ENCODE data around the gene RNF166. TPM values are rescaled to one million over a fixed set of nuclear protein-coding genes. Genes with fewer than 3 reads are reported as not detected.
A peak's percentile ranks its signal among the peaks of the same experiment; 100 is the strongest.

The RNF166 gene
- total and polyA plus RNA-seq, 8 donors: 9.7 to 40.9 (median 11.8) TPM

DNA sequence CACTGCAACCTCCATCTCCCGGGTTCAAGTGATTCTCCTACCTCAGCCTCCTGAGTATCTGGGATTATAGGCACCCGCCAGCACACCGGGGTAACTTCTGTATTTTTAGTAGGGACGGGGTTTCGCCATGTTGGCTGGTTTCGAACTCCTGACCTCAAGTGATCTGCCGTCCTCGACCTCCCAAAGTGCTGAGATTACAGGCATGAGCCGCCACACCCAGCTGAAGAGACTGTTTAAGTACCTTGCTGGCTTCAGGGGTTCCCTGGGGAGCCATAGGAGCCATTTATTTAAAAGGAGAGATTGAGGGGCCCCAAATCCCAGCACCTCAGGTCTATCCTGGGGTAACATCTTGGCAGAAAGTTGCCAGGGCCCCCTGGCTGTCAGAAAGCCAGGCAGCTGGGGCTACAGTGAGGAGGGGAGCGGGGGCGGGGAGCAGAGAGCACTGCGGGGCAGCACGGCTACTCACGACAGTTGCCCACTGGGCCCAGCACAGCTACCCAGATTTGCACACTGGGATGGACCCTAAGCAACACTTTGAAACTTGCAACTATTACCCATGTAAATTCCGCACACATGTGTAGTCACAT, 21.5 kb downstream of the RNF166 start:
- ATAC-seq: no peak
- no peaks in the 10 kb centered on the region for H3K27me3 ChIP-seq
- H3K36me3 ChIP-seq: no peaks in the 10 kb centered on the region
- no peak for FAIRE-seq
- no peak overlapping the region for H3K4me3 ChIP-seq
- intact Hi-C loops (cut with DNase I): no loop called here
- H3K4me1 ChIP-seq: peaks cover 10 to 25% (median 24%) of the 10 kb centered on the region in 3 donors
- no peak for DNase-seq
- H3K27ac ChIP-seq: no peak overlapping the region
- no peaks in the 10 kb centered on the region for H3K9me3 ChIP-seq
- WGBS, 2 donors: 71 to 72% methylated on average over 15 of the region's 15 CpGs
- TF ChIP-seq, protein P1, sequence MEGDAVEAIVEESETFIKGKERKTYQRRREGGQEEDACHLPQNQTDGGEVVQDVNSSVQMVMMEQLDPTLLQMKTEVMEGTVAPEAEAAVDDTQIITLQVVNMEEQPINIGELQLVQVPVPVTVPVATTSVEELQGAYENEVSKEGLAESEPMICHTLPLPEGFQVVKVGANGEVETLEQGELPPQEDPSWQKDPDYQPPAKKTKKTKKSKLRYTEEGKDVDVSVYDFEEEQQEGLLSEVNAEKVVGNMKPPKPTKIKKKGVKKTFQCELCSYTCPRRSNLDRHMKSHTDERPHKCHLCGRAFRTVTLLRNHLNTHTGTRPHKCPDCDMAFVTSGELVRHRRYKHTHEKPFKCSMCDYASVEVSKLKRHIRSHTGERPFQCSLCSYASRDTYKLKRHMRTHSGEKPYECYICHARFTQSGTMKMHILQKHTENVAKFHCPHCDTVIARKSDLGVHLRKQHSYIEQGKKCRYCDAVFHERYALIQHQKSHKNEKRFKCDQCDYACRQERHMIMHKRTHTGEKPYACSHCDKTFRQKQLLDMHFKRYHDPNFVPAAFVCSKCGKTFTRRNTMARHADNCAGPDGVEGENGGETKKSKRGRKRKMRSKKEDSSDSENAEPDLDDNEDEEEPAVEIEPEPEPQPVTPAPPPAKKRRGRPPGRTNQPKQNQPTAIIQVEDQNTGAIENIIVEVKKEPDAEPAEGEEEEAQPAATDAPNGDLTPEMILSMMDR (IDR thresholded peaks at IDR 0.05): no peak

- peaks cover 0 to 8% (median 7%) of the 10 kb centered on the region in 3 donors for H3K4me1 ChIP-seq
- no peaks in the 10 kb centered on the region for H3K36me3 ChIP-seq
- H3K27me3 ChIP-seq: no peaks in the 10 kb centered on the region
- DNase-seq (peak in 2 of 6 donors; percentile 53 to 75), ATAC-seq (peak in 1 of 4 donors; percentile 2), FAIRE-seq (no peak)
- intact Hi-C loops (cut with DNase I): no loop called here
- 70 to 72% methylated on average over 21 of the region's 21 CpGs for WGBS, 2 donors
- H3K4me3 ChIP-seq: no peak overlapping the region
- peak overlapping the region in 3 of 4 donors; percentile 22 to 41 (median 39) for H3K27ac ChIP-seq
- H3K9me3 ChIP-seq: no peaks in the 10 kb centered on the region
- TF ChIP-seq, protein P1 (IDR thresholded peaks at IDR 0.05): no peak
Observed at GRCh38 chr16:88681709-88682451, 24.3 kb downstream of the RNF166 start.

DNA sequence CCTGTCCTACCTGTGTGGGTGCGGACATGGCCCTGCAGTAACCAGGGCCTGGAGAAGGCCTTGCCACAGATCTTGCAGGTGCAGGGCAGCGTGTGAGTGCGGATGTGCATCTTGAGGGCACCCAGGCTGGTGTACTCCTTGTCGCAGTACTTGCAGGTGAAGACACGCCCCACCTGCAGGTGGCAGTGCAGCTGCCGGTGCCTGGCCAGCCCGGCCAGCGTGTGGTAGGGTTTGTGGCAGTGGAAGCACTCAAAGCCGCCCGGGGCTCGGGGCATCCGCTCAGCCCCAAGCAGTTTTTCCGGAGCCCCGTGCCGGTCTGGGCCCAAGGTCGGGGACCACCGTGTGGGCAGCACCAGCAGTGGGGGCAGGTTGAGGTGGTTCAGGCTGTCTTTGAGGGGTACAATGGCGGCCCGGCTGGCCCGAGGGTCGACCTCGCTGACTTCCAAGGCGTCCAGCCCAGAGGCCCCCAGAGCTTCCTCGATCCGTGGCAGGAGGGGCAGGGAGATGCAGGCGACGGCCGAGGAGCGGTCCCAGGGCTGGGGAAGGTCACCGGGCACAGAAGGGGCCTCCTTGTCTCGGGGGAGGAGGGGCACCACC, 25.0 kb downstream of the RNF166 start:
- H3K27ac ChIP-seq: no peak overlapping the region
- no peak overlapping the region for H3K4me3 ChIP-seq
- H3K4me1 ChIP-seq: peaks cover 0 to 5% (median 4%) of the 10 kb centered on the region in 3 donors
- no peaks in the 10 kb centered on the region for H3K9me3 ChIP-seq
- H3K27me3 ChIP-seq: no peaks in the 10 kb centered on the region
- H3K36me3 ChIP-seq: no peaks in the 10 kb centered on the region
- ATAC-seq (peak in 3 of 4 donors; percentile 37 to 52 (median 46)), FAIRE-seq (no peak), DNase-seq (peak in 5 of 6 donors; percentile 40 to 83 (median 61))
- intact Hi-C loops (cut with DNase I): no loop called here
- WGBS, 2 donors: 58 to 71% methylated on average over 28 to 31 of the region's 31 CpGs
- TF ChIP-seq, protein P1 (IDR thresholded peaks at IDR 0.05): peak; percentile 9 to 23 (median 17)

DNA sequence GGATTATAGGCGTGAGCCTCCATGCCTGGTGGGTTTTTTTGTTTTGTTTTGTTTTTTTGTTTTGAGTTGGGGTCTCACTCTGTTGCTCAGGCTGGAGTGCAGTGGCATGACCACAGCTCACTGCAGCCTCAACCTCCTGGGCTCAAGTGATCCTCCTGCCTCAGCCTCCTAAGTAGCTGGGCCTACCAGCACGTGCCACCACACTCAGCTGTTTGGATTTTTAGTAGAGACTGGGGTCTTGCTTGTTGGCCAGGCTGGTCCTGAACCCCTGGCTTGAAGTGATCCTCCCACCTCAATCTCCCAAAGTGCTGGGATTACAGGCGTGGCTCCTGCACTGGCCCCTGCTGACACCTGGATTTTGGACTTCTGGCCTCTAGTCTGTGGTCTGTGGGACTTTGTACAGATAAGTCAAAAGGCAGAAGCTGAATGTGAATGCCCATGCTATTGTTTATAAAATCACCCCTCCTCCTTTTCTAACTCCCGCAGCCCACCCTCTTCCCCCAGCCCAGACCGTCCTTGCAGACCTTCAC, 25.6 kb downstream of the RNF166 start:
- TF ChIP-seq, protein P1 (IDR thresholded peaks at IDR 0.05): no peak
- FAIRE-seq: no peak
- H3K4me3 ChIP-seq: no peak overlapping the region
- H3K9me3 ChIP-seq: no peaks in the 10 kb centered on the region
- H3K36me3 ChIP-seq: no peaks in the 10 kb centered on the region
- no peak for ATAC-seq
- H3K4me1 ChIP-seq: peaks cover 0 to 5% (median 4%) of the 10 kb centered on the region in 3 donors
- no peak for DNase-seq
- H3K27me3 ChIP-seq: no peaks in the 10 kb centered on the region
- intact Hi-C loops (cut with DNase I): no loop called here
- 94% methylated on average over 5 of the region's 5 CpGs for WGBS, 2 donors
- no peak overlapping the region for H3K27ac ChIP-seq

All from pancreas (tissue), 10 donors.